ENCODE data around the gene PPM1F.

The PPM1F gene

GRCh38 chr22:21952586-21953571 is at the start of gene PPM1F:
Gene PPM1F (minus strand): TSS chr22:21952848. CDS start chr22:21946048, 6,800 bp downstream.
- peak; percentile 90 to 91 for DNase-seq

GRCh38 chr22:22001664-22002525 is 49.2 kb upstream of the PPM1F start:
- no peak for DNase-seq

GRCh38 chr22:21998595-21999247 is 46.1 kb upstream of the PPM1F start:
- DNase-seq, result no peak

GRCh38 chr22:21996175-21996720 is 43.6 kb upstream of the PPM1F start:
- DNase-seq, result no peak

GRCh38 chr22:21995660-21996059 is 43.0 kb upstream of the PPM1F start:
- no peak for DNase-seq

GRCh38 chr22:21994881-21995444 is 42.3 kb upstream of the PPM1F start:
- no peak for DNase-seq

- DNase-seq, result no peak
Observed at GRCh38 chr22:21992593-21993237, 40.1 kb upstream of the PPM1F start.

GRCh38 chr22:21991774-21992173 is 39.1 kb upstream of the PPM1F start:
- no peak for DNase-seq

- DNase-seq, result no peak
Observed at GRCh38 chr22:21991304-21991596, 38.6 kb upstream of the PPM1F start.

- DNase-seq, result no peak
Observed at GRCh38 chr22:21990445-21991303, 38.0 kb upstream of the PPM1F start.

GRCh38 chr22:21989049-21989448 is 36.4 kb upstream of the PPM1F start:
- DNase-seq, result no peak

GRCh38 chr22:21985214-21985613 is 32.6 kb upstream of the PPM1F start:
- no peak for DNase-seq

- no peak for DNase-seq
Observed at GRCh38 chr22:21984793-21985192, 32.1 kb upstream of the PPM1F start.

- DNase-seq, result peak; percentile 75 to 82
Observed at GRCh38 chr22:21982338-21982965, 29.8 kb upstream of the PPM1F start, which contains the start of gene TOP3B. Gene TOP3B (minus strand): TSS chr22:21982787. CDS start chr22:21975709, 7,078 bp downstream.

- DNase-seq, result no peak
Observed at GRCh38 chr22:21981874-21982273, 29.2 kb upstream of the PPM1F start.

GRCh38 chr22:21980547-21980946 is 27.9 kb upstream of the PPM1F start:
- no peak for DNase-seq

- DNase-seq, result no peak
Observed at GRCh38 chr22:21978564-21979386, 26.1 kb upstream of the PPM1F start.

GRCh38 chr22:21977814-21978213 is 25.2 kb upstream of the PPM1F start:
- DNase-seq, result no peak

GRCh38 chr22:21975854-21976345 is 23.3 kb upstream of the PPM1F start:
- DNase-seq, result no peak
